Measurements from ENCODE around the gene CYTH4. TPM values are rescaled to one million over a fixed set of nuclear protein-coding genes. Genes with fewer than 3 reads are reported as not detected.

Gene CYTH4
- total RNA-seq, 2 donors from 2014 or later: 2.3 to 7.9 TPM

DNA sequence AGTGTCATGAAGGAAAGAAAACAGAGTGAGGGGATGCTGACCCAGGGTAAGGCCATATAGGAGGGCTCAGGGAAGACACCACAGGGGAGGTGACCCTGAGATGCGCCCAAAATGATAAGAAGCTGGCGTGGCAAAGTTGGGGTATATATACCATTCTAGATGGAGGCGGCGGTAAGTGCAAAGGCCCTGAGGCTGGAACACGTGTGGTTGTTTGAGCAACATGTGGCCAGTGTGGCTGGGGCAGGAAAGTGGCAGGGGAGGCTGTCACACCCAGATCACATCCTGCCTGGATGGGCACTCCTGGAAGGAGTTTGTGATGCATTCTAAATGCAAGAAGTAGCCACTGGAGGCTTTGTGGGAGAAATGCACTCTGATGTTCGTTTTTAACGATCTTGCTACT lies 70.2 kb downstream of the CYTH4 start:
- H3K36me3 ChIP-seq (replicated peaks in 1 of 2; ENCODE audit: insufficient read depth in 1 of 2, low read depth in 2 of 2): no peaks in the 10 kb centered on the region
- ATAC-seq (no peak), DNase-seq (no peak)
- no peaks in the 10 kb centered on the region for H3K27me3 ChIP-seq
- intact Hi-C loops (cut with DNase I): no loop called here
- H3K9me3 ChIP-seq: no peaks in the 10 kb centered on the region
- H3K4me3 ChIP-seq: no peak overlapping the region
- H3K27ac ChIP-seq: no peak overlapping the region
- no peaks in the 10 kb centered on the region for H3K4me1 ChIP-seq
- TF ChIP-seq, protein P1, sequence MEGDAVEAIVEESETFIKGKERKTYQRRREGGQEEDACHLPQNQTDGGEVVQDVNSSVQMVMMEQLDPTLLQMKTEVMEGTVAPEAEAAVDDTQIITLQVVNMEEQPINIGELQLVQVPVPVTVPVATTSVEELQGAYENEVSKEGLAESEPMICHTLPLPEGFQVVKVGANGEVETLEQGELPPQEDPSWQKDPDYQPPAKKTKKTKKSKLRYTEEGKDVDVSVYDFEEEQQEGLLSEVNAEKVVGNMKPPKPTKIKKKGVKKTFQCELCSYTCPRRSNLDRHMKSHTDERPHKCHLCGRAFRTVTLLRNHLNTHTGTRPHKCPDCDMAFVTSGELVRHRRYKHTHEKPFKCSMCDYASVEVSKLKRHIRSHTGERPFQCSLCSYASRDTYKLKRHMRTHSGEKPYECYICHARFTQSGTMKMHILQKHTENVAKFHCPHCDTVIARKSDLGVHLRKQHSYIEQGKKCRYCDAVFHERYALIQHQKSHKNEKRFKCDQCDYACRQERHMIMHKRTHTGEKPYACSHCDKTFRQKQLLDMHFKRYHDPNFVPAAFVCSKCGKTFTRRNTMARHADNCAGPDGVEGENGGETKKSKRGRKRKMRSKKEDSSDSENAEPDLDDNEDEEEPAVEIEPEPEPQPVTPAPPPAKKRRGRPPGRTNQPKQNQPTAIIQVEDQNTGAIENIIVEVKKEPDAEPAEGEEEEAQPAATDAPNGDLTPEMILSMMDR (IDR thresholded peaks at IDR 0.05): no peak
- no peak for TF ChIP-seq POLR2A (IDR thresholded peaks at IDR 0.05)
- WGBS, 2 donors: 70 to 74% methylated on average over 7 of the region's 7 CpGs

DNA sequence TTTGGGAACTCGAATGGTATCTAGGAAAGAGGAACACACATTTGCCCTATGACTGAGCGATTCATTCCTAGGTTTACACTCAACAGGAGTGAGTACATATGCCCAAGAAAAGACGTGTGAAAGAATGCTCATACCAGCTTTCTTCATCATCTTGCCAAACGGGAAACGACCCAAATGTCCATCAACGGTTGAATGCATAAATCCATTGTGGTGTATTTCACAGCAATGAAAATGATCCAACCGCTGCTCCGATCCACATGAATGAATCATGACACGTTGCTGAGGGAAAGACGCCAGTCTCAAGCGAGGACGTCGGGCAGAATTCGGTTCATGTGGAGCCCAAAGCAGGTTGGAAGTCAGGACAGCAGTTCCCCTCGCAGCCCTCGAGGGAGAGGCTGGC lies 71.5 kb downstream of the CYTH4 start:
- ATAC-seq (no peak), DNase-seq (no peak)
- intact Hi-C loops (cut with DNase I): no loop called here
- H3K27me3 ChIP-seq: no peaks in the 10 kb centered on the region
- no peaks in the 10 kb centered on the region for H3K4me1 ChIP-seq
- no peak overlapping the region for H3K27ac ChIP-seq
- H3K9me3 ChIP-seq: no peaks in the 10 kb centered on the region
- TF ChIP-seq POLR2A (IDR thresholded peaks at IDR 0.05): no peak
- TF ChIP-seq, protein P1 (IDR thresholded peaks at IDR 0.05): no peak
- H3K36me3 ChIP-seq (replicated peaks in 1 of 2; ENCODE audit: insufficient read depth in 1 of 2, low read depth in 2 of 2): no peaks in the 10 kb centered on the region
- H3K4me3 ChIP-seq: no peak overlapping the region
- WGBS, 2 donors: 62 to 76% methylated on average over 16 of the region's 16 CpGs

DNA sequence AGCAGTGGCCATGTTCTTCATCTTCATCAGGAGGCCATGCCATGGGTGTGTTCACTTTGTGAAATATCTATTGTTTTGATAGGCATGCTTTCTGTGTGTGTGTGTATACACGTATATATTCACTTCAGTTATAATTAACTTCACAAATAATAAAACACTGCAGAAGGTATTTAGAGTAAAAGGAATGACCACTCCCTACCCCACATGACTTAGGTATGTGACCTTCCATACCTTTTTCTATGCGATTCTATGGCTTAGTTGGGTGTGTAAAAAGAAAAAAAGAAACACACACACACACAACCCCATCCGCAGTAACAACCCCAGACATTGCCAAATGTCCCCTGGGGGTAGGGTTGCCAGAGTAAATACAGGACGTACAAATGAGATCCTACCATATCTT lies 72.0 kb downstream of the CYTH4 start:
- Histone ChIP-seq H3K27ac (no peak overlapping the region), H3K4me3 (no peak overlapping the region), H3K4me1 (no peaks in the 10 kb centered on the region), H3K9me3 (no peaks in the 10 kb centered on the region), H3K36me3 (replicated peaks in 1 of 2; ENCODE audit: insufficient read depth in 1 of 2, low read depth in 2 of 2) (no peaks in the 10 kb centered on the region), H3K27me3 (no peaks in the 10 kb centered on the region)
- ATAC-seq (no peak), DNase-seq (no peak)
- WGBS, 2 donors: 56 to 63% methylated on average over 4 of the region's 4 CpGs
- intact Hi-C loops (cut with DNase I): no loop called here
- TF ChIP-seq, protein P1 (IDR thresholded peaks at IDR 0.05): no peak
- no peak for TF ChIP-seq POLR2A (IDR thresholded peaks at IDR 0.05)

DNA sequence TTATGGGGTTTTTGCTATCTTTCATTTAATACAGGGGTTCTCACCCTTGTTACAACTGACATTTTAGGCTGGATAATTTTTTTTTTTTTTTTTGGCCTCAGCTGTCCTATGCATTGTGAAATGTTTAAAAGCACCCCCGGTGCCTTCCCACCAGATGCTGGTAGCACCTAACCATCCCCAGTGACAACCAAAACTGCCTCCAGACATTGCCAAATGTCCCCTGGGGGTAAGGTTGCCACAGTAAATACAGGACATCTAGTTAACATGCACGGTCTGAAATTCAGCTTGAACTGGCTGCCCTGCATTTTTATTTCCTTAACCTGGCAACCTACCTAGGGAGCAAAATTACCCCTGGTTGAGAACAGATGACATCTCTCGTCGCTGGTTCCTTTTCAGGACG lies 72.4 kb downstream of the CYTH4 start:
- no peak for TF ChIP-seq POLR2A (IDR thresholded peaks at IDR 0.05)
- TF ChIP-seq, protein P1 (IDR thresholded peaks at IDR 0.05): no peak
- Histone ChIP-seq H3K36me3 (replicated peaks in 1 of 2; ENCODE audit: insufficient read depth in 1 of 2, low read depth in 2 of 2) (no peaks in the 10 kb centered on the region), H3K27me3 (no peaks in the 10 kb centered on the region), H3K4me3 (no peak overlapping the region), H3K9me3 (no peaks in the 10 kb centered on the region), H3K4me1 (no peaks in the 10 kb centered on the region), H3K27ac (no peak overlapping the region)
- intact Hi-C loops (cut with DNase I): no loop called here
- DNase-seq (no peak), ATAC-seq (no peak)
- WGBS, 2 donors: 49 to 52% methylated on average over 5 of the region's 5 CpGs

DNA sequence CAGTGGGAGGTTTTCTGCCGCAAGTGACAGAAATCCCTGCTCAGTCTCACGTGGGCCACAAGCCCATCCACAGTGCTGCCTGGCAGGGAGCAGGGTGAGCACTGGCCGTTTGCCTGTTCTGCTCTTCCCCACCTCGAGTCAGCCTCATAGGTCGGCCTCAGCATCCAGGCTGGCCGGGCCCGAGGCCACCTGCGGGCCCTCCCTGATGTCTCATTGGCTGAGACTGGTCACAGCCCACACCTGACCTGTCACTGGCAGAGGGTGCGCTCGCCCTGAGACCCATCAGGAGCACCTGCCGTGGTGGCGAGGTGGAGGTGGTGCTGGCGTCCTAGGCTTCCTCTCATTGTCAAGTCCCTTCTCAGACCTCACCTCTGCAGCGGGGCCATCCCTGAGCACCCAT lies 72.9 kb downstream of the CYTH4 start:
- Histone ChIP-seq H3K4me1 (no peaks in the 10 kb centered on the region), H3K27ac (no peak overlapping the region), H3K27me3 (no peaks in the 10 kb centered on the region), H3K4me3 (no peak overlapping the region), H3K9me3 (no peaks in the 10 kb centered on the region), H3K36me3 (replicated peaks in 1 of 2; ENCODE audit: insufficient read depth in 1 of 2, low read depth in 2 of 2) (no peaks in the 10 kb centered on the region)
- intact Hi-C loops (cut with DNase I): no loop called here
- no peak for TF ChIP-seq POLR2A (IDR thresholded peaks at IDR 0.05)
- TF ChIP-seq, protein P1 (IDR thresholded peaks at IDR 0.05): no peak
- DNase-seq: no peak
- 64 to 100% methylated on average over 1 to 14 of the region's 14 CpGs for WGBS, 2 donors
- no peak for ATAC-seq
